ENCODE measurements around the gene CLEC18A.
A peak's percentile ranks its signal among the peaks of the same experiment; 100 is the strongest.
"Not testable (repeated sequence)": the region's sequence is repeated elsewhere in the genome, so short reads cannot be mapped to it uniquely, and the experiment has no call there.

CLEC18A gene

DNA sequence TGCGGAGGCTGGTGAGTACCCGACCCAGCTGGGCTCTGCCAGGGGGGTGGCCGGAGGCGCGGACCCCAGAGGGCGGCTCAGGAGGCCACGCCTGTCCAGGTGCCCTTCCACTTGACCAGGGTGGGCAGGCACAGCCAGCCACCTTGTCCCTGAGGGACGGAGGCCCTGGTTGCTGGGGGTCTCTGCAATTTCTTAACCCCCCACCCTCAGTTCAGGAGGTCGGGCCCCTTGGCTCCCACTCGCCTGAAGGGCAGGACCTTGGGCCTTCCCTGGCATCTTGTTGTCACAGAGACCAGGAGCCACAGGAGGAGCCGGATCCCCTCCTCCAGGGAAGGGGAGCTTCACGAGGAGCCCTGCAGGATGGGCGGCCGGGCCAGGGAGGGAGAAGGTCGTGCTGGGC, 982 bp downstream of the CLEC18A start:
- not testable (repeated sequence) for DNase-seq

DNA sequence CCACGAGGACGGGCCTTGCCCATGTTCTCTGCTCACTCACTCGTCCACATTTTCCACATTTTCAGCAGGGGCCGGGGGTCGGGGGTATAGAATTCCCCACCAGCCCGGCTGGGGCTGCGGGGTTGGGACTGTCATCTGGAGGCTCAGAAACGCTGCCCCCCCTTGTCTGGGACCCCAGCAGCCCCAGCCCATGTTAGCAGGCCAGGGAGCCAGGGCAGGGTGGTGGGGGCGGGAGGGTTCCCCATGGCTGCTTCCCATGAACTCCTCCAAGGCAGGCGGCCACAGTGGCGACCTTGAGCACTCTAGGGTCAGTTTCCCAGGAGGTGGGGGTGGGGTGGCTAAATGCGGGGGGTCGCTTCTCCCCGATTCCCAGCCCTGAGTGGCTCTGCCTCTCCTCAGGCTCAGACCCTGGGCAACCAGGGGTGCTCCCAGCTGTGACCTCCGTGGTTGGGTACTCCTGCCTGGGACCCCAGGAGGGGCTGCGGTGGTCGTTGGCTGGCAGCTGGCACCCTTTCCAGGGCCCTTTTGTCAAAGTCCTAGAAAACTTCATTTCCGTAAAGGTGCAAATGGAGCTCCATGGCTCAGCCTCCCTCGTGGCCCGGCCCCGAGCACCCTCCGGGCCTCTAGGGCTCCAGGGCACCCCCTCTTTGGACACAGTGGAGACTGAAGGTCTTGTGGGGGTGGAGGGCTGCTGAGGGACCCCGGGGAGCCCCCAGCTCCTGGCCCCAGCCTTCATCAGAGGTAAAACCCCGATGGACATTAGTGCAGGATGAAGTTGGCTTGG, 1.6 kb downstream of the CLEC18A start:
- not testable (repeated sequence) for DNase-seq

- DNase-seq: not testable (repeated sequence)
These were observed 3.1 kb downstream of the CLEC18A start for GRCh38 chr16:69954241-69954640.

GRCh38 chr16:69963312-69963711, 12.2 kb downstream of the CLEC18A start:
- not testable (repeated sequence) for DNase-seq

DNA sequence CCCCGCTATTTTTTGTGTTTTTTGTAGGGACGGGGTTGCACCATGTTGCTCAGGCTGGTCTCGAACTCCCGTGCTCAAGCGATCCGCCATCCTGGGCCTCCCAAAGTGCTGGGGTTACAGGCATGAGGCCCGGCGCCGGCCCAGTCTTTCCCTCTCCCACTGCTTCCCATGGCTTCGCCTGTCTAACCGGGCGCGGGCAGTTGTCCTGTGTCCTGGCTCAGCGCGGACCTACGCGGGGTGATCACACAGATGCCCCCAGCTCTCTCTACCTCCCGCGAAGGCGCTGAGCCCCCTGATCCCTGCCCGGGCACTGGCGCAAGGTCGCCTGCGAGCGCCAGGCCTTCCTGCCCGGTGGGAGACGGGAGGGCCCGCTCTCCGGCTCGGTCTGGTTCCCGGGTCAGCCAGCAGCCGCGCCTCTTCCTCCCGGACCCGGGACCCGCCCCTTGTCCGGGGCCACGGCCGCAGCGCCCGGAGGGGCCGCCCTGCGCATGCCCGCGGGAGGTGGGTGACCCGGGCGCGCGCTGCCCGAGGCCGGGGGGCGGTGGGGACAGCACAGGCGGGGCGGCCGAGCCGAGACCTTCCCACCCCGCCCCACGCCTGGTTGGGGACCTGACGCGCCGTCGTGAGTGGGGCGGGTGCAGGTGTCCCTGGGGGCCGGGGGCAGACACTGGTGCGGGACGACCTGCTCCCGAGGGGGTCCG, 14.0 kb downstream of the CLEC18A start:
- DNase-seq: peak; percentile 15

GRCh38 chr16:69965661-69966054, 14.5 kb downstream of the CLEC18A start:
- DNase-seq: not testable (repeated sequence)

DNA sequence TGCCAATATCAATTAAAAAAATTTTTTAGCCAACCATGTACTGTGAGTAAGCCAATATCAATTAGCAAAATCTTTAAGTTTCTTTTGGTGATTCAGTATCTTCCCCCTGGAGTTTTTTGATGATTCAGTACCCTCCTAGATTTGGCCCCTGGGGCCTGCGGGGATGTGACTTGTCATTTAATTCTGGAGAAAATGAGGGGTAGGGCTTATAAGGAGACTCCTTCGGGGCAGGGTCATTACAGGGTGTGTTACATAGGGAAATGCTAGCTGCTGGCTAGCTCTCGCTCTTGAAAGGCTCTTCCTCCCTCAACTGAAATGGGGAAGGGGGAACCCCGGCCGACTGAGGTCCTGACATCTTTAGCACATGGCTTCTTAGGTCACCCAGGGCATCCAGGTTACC, 16.6 kb downstream of the CLEC18A start:
- DNase-seq: not testable (repeated sequence)

- DNase-seq: not testable (repeated sequence)
These were observed 17.0 kb downstream of the CLEC18A start for GRCh38 chr16:69968125-69968524.

DNA sequence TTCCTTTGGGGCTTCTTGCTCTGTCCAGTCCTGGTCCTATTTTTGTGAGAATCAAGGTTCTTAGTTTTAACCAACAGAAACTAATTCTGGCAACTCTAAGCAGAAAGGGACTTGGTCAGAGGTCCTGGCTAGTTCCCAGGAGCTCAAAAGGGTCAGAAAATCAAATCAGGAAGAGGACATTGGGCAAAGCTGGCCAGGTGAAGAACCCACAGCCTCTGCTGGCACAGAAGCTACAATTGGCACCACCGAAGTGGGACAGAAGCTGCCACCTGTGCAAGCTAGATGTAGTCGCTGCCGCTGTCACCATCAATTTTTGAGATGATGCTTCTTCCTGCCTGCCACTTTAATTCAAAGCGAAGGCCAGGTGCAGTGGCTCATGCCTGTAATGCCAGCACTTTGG, 18.5 kb downstream of the CLEC18A start:
- DNase-seq: not testable (repeated sequence)

GRCh38 chr16:69972120-69972519, 21.0 kb downstream of the CLEC18A start:
- not testable (repeated sequence) for DNase-seq

- not testable (repeated sequence) for DNase-seq
These were observed 21.8 kb downstream of the CLEC18A start for GRCh38 chr16:69972935-69973334.

DNA sequence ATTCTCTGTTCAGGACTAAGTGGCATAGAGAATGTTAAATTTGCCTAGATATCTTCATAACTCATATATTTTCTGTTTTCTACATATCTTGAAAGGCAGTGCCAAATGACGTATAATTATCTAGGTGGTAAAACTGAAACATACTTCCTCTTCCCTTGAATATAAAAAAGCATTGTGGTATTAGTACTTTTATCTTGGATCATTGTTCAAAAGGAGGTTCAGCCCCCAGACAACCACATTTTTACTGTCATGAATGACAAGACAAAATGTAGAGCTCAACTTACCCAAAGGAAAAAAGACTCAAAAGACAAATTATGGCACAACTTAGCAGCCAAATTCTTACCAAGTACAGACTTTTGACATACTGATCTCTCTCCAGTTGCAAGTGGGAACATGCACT, 34.1 kb downstream of the CLEC18A start:
- DNase-seq: not testable (repeated sequence)

- peak; percentile 14 for DNase-seq
These were observed 46.8 kb downstream of the CLEC18A start for GRCh38 chr16:69997956-69998355.

- DNase-seq: not testable (repeated sequence)
These were observed 48.7 kb downstream of the CLEC18A start for GRCh38 chr16:69999801-70000200.

DNA sequence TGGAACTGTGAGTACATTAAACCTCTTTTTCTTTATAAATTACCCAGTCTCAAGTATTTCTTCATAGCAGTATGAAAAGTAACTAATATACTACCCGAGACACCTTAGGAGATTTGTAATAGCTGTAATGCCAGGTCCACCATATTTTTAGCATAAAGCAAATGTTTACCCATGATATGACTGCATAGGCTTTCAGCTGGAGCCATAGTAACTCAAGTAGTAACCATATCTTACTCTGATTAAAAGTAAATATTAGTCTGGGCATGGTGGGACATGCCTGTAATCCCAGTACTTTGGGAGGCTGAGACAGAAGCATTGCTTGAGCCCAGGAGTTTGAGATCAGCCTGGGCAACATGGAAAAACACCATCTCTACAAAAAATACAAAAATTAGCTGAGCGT, 52.4 kb downstream of the CLEC18A start:
- DNase-seq: not testable (repeated sequence)

DNA sequence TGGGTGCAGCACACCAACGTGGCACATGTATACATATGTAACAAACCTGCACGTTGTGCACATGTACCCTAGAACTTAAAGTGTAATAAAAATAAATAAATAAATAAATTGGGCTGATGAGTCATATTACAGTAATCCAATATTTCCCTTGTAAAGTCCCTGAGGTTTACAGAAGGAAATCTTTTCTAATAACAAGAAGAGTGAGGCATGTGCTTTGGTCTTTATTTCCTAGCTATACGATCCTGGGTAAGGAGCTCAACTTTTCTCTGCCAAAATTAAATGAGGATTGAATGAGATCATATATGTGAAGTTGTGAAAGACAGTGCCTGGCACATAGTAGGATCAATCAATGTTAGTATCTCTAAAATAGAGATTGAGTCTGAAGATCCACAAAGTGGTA, 57.5 kb downstream of the CLEC18A start:
- DNase-seq: not testable (repeated sequence)

DNA sequence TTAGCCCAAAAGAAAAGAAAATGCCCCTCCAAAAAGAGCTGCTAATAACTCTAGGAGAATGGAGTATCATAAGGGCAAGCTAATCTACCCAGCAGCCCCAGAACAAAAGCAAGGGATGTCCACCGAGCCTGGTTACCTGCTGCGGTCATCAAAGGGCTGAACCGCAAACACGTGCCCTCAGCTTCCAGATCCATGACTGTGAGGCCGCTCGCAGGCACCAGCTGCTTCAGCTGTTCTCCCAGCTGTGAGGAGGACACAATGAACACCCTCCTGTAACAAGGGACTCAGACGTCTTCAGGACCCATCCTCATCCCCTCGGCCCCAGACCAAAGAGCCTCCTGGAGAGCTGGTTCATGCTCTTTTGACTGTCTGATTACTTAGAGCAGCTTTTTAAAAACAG, 59.5 kb downstream of the CLEC18A start:
- not testable (repeated sequence) for DNase-seq

DNA sequence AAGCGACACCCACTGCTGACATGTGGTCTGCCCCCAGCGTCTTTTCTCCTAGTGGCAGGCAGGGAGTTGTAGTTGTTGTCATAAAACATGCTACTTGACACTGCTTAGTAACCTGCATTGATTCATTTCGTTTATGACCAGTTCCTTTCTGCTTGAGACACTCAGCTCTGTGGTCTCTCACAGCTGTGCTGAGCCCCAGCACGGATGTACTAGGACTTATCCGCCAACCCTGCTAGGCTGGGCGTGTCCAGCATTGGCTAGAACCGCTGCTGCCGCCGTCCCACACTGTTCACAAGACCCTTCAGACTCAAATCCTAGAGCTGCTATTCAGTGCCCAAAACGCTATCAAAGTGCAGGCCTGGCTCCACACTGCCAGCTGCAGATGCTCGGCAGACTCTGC, 60.0 kb downstream of the CLEC18A start:
- not testable (repeated sequence) for DNase-seq

DNA sequence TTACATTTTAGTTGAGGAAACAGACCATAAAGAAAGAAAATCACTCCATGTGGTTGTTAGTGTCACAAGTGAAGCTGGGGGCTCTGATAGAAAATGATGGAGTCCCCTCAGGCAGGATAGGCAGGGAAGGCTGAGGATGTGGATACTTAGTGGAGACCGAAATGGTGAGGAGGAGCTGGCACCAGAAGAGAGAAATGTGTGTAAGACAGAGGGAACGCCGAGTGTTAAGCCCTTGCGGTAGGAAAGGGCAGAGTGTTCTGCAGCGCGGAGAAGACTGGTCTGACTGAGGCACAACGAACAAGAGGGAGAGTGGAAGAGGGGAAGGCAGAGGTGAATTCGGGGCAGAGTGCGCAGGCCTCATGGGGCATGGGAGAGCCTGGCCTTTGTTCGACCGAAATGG, 61.2 kb downstream of the CLEC18A start:
- DNase-seq: not testable (repeated sequence)

DNA sequence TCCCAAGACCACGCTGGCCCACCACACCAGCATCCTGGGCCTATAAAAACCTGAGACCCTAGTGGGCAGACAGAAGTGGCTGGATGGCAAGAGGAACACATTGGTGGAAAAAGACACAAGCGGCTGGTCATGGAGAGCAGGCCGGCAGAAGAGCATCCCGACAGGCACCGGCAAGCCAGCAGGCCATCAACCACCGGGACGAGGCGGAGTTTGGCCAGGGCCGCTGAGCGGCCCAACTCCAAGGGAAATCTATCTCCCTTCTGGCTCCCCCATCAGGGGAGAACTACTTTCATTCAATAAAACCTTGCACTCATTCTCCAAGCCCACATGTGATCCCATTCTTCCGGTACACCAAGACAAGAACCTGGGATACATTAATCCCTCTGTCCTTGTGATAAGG, 61.8 kb downstream of the CLEC18A start:
- DNase-seq: not testable (repeated sequence)

Data from fibroblast of skin of scalp (primary cell).